Small intestine (tissue), 7 donors: ENCODE results near the gene CCR3. TPM values are rescaled to one million over a fixed set of nuclear protein-coding genes. Genes with fewer than 3 reads are reported as not detected.
A peak's percentile ranks its signal among the peaks of the same experiment; 100 is the strongest.
"Not testable (repeated sequence)": the region's sequence is repeated elsewhere in the genome, so short reads cannot be mapped to it uniquely, and the experiment has no call there.

Source experiments
- DNase-seq, 2 donors: peaks; one replicate each; pipeline versions ENCODE4 v3.0.0 to v3.0.0-alpha.2; 2013
- FAIRE-seq: peaks from 2 replicates; lab custom pipeline; 2012; peaks lifted over from hg19 to GRCh38; lab: Jason Lieb, UNC
- H3K27ac ChIP-seq, 3 donors: one replicate each; pipeline ENCODE4 v1.5.1; 2013; ENCODE audit warnings: low read length in 2 of 3, mild to moderate bottlenecking in 2 of 3, control low read depth in 1 of 3, inconsistent platforms in 1 of 3, low read depth in 1 of 3, moderate library complexity in 1 of 3
- H3K27me3 ChIP-seq, 3 donors: one replicate each; pipeline ENCODE4 v1.6.1; 2013; ENCODE audit warnings: low read length in 3 of 3, inconsistent platforms in 1 of 3; ENCODE audit not compliant: control insufficient read depth in 3 of 3, insufficient read depth in 3 of 3
- H3K36me3 ChIP-seq, 3 donors: one replicate each; pipeline ENCODE4 v1.6.1; 2013; ENCODE audit warnings: low read length in 3 of 3, inconsistent platforms in 1 of 3, low read depth in 1 of 3, mild to moderate bottlenecking in 1 of 3, moderate library complexity in 1 of 3; ENCODE audit not compliant: control insufficient read depth in 3 of 3, insufficient read depth in 2 of 3
- H3K4me1 ChIP-seq, 3 donors: one replicate each; pipeline ENCODE4 v1.6.1; 2013; ENCODE audit warnings: low read length in 2 of 3, inconsistent platforms in 1 of 3, low read depth in 1 of 3, mild to moderate bottlenecking in 1 of 3, moderate library complexity in 1 of 3; ENCODE audit not compliant: control insufficient read depth in 3 of 3, insufficient read depth in 2 of 3
- H3K4me3 ChIP-seq, 3 donors: one replicate each; pipeline ENCODE4 v1.5.1; 2013; ENCODE audit warnings: low read length in 3 of 3, control low read depth in 1 of 3, inconsistent platforms in 1 of 3, low read depth in 1 of 3, mild to moderate bottlenecking in 1 of 3, moderate library complexity in 1 of 3
- H3K9me3 ChIP-seq, 2 donors: one replicate each; pipeline ENCODE4 v1.6.1; 2013; ENCODE audit warnings: low read depth in 1 of 2, low read length in 1 of 2; ENCODE audit not compliant: control insufficient read depth in 2 of 2, insufficient read depth in 1 of 2
- WGBS, 3 donors: extraction: QIAGEN DNeasy Blood & Tissue Kit; methylation state at CpG; one replicate each; pipeline ENCODE4 v1.1.7; 2013; 5-methylcytosine and 5-hydroxymethylcytosine counted together
- polyA plus RNA-seq, 4 donors: library from polyadenylated mRNA; stranded (reverse) in 3 of 4; unstranded in 1 of 4; fragments of 200-250 nt in 3 of 4; fragments of 120-200 nt in 1 of 4; gene quantifications; one replicate each; pipeline versions ENCODE4 v1.2.1 to v1.2.3, GENCODE V29; 2013
- donor health status: healthy with polysubstance abuse.
- donor health status: control.
- donor health status: control.
- donor health status: Bipolar disorder and iron deficiency.
- donor health status: healthy.

The CCR3 gene
- polyA plus RNA-seq, 4 donors, result 0.22 TPM; not detected in 3

DNA sequence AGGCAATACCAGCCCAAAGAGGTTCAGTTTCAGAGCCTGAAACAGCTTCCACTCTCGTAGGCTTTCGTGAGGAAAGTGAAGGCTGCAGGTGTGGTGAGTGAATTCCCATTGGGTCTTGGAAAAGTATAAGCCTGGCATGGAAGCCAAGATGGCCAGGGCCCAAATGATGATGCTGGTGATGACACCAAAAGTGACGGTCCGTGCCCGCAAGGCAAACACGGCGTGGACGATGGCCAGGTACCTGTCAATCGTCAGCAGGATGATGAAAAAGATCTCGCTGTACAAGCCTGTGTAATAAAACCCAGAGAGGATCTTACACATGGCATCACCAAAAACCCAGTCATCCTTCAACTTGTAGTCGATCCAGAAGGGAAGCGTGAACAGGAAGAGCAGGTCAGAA is 38.6 kb upstream of the CCR3 start:
- FAIRE-seq, result no peak
- no peak overlapping the region for H3K4me3 ChIP-seq
- peaks cover 0 to 3% (median 0%) of the 10 kb centered on the region in 3 donors for H3K27me3 ChIP-seq
- no peaks in the 10 kb centered on the region for H3K36me3 ChIP-seq
- H3K4me1 ChIP-seq, result no peaks in the 10 kb centered on the region
- 95 to 96% (median 95%) methylated on average over 12 of the region's 12 CpGs for whole genome bisulfite sequencing, 3 donors
- H3K9me3 ChIP-seq, result no peaks in the 10 kb centered on the region
- DNase-seq, result no peak
- H3K27ac ChIP-seq, result no peak overlapping the region

DNA sequence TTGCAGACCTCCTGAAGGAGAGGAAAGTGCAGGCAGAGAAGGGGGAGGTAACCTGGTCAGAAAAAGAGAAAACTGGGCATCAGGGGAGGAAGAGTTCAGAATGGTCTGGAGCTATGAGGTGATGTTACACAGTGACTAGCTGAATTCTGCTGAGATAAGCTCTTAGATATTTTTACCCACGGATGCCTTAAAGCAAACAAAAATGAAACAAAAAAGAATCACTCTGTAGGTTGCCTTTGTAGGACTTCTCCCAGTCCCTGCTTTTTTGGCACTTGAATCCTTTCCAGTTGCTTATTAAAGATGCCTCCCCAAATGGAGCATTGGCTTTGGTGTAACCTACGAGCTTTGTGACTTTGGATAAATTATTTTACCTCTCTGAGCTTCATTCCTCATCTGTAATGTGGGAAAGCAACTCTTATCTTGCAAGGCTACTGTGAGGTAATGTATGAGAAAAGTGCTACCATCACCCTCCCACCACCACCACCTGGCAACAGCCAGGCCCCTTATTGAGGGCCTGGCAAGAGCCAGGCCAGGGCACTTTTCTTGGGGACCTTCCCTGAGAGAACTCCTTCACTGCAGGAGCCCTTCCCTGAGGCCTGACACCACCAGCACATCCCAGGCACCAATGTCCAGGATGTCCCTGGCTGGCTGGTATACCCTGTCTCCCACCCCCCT is 36.8 kb upstream of the CCR3 start:
- Histone ChIP-seq H3K36me3 (no peaks in the 10 kb centered on the region), H3K27ac (peak overlapping the region in 1 of 3 donors; percentile 15), H3K9me3 (no peaks in the 10 kb centered on the region), H3K4me1 (no peaks in the 10 kb centered on the region), H3K27me3 (peaks cover 0 to 3% (median 0%) of the 10 kb centered on the region in 3 donors), H3K4me3 (no peak overlapping the region)
- no peak for FAIRE-seq
- WGBS, 3 donors, result 52 to 53% (median 53%) methylated on average over 2 of the region's 2 CpGs
- no peak for DNase-seq

DNA sequence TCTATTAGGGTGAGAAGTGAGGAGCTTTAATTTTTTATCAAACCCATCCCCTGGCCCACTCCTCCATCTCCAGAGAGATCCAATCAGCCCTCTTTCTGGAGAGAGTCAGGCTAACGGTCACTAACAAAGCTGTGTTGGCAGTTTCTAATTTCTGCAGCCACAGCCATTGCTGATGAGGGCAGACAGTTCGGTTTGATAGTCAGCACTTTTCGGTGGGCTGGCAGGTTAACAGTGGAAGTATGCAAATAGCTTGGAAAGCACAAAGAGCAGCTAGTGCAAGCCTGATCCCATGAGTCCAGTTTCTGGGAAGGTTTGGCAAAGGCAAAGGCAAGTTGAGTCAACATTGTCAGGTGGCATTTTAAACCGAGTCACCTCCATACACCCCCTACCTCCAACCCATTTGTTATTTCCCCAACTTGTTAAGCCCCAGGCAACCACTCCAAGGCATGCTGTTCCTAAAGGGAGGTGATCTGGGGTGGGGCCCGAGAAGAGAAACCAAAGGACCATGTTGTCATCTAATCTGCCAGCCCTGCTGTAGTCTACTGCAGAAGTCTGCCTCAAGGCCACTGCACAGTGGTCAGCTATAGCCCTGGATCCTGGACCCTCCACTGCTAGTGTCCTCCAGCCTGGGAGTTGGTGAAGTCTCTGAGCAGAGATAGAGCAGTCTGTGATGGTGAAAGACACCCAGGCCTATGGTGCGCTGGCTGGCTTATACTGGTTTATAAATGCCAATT is 35.8 kb upstream of the CCR3 start:
- Histone ChIP-seq H3K4me1 (no peaks in the 10 kb centered on the region), H3K9me3 (no peaks in the 10 kb centered on the region), H3K4me3 (no peak overlapping the region), H3K36me3 (no peaks in the 10 kb centered on the region), H3K27me3 (no peaks in the 10 kb centered on the region), H3K27ac (no peak overlapping the region)
- no peak for DNase-seq
- WGBS, 3 donors, result 76 to 86% (median 78%) methylated on average over 6 of the region's 6 CpGs
- FAIRE-seq, result no peak

DNA sequence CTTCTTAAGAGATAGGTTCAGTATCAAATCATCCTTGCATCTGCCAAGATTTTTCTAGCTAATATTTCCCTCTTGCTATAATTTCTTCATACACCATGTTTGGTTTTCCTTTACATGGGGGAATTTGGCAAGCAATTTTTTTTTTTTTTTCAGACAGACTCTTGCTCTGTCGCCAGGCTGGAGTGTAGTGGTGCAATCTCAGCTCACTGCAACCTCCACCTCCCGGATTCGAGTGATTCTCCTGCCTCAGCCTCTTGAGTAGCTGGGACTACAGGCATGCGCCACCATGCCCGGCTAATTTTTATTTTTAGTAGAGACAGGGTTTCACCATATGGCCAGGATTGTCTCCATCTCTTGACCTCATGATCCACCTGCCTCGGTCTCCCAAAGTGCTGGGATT is 34.7 kb upstream of the CCR3 start:
- Histone ChIP-seq H3K27ac (peak overlapping the region in 1 of 3 donors; percentile 34), H3K4me3 (peak overlapping the region in 1 of 3 donors; percentile 21)
- not testable (repeated sequence) for H3K9me3 ChIP-seq, H3K36me3 ChIP-seq, FAIRE-seq, DNase-seq, H3K4me1 ChIP-seq, H3K27me3 ChIP-seq
- 78 to 95% (median 83%) methylated on average over 6 of the region's 6 CpGs for WGBS, 3 donors

DNA sequence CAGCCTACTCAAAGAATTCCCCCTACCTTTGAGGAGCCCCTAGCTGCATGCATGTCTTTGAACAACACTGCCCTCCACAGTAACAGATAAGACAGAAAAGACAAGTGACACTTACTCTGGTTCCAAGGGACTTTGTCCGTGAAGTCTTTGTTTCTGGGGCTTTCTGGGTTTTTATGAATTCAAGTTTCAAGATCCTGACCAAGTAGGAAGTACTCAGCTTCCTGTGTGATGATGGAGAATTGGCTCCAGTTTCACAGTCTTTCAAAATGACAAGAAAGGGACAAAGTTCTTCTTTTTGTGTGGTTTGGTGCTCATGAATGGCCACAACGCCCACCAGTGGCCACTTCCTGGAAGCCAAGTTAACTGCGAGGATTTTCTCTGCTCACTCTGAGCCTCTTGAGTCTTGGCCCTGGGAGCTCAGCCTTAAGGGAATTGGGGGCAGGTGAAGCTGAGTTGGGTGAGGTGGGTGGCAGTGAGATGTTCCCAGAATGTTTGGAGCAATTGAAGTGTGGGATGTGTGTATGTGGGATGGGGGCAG is 34.0 kb upstream of the CCR3 start, which contains the start of gene CCR1:
CCR1 (minus strand) TSS at position 147 of the 538 bp plus-strand sequence. CDS start 4,000 bp downstream, outside the sequence.
- Histone ChIP-seq H3K9me3 (no peaks in the 10 kb centered on the region), H3K36me3 (no peaks in the 10 kb centered on the region), H3K27ac (peak within 1 kb of the TSS in 1 of 3 donors; percentile 74), H3K4me3 (peak within 1 kb of the TSS in 1 of 3 donors; percentile 21), H3K4me1 (no peaks in the 10 kb centered on the region), H3K27me3 (no peaks in the 10 kb centered on the region)
- DNase-seq, result peak; percentile 35 to 52
- no peak for FAIRE-seq
- 11 to 15% (median 13%) methylated on average over 3 of the region's 3 CpGs for WGBS, 3 donors

DNA sequence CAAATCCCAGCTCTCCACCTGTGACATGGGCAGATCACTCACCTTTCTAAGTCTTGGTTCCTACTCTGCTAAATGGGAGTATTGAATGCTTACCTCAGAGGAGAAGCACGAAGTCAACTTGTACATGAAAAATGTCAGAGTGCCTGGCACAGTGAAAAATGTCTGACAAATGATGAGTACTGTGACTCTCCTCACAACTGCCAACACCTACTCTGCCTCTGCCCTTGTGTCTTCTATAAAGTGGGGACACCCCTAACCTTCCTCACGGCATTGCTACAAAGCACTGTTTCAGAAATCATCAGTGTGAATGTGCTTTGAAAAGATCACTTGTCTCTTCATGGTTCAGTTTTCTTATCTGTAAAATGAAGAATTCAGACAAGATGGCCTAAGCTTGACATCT is 33.2 kb upstream of the CCR3 start:
- 47 to 59% (median 48%) methylated on average over 2 of the region's 2 CpGs for WGBS, 3 donors
- peaks cover 0 to under 1% (median 0%) of the 10 kb centered on the region in 3 donors for H3K27me3 ChIP-seq
- no peak overlapping the region for H3K4me3 ChIP-seq
- H3K4me1 ChIP-seq, result no peaks in the 10 kb centered on the region
- H3K27ac ChIP-seq, result no peak overlapping the region
- no peaks in the 10 kb centered on the region for H3K36me3 ChIP-seq
- DNase-seq (no peak), FAIRE-seq (no peak)
- H3K9me3 ChIP-seq, result no peaks in the 10 kb centered on the region

DNA sequence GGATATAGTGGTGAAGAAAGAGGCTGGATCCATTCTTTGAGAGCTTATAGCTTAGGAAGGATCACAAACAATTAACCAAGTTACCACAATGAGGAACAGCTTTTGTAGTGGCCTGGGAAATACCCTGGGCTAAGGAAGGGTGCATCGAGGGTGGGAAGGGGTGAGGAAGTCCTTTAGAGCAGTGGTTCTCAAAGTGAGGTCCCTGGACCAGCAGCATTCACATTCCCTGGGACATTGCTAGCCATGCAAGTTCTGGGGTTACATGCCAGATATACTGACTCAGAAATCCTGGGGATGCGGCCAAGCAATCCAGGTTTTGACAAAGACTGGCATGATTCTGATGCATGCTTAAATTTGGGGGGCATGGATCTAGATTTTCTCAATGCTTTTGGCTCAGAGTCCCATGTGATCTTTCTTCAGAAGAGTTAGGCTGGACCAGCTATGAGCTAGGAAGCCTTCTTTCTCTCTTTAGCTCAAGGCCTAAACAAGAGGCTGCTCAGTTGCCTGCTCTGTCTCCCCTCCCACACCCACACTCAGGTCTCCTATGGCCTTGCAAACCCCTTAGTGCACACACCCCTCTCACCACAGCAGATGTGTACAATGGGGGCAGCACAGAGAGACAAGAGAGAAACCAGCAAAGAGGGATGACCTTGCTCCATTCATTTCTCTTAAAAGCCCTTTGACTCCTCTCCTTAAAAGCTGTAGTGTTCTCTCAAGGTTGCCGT is 32.4 kb upstream of the CCR3 start:
- H3K36me3 ChIP-seq, result no peaks in the 10 kb centered on the region
- no peaks in the 10 kb centered on the region for H3K9me3 ChIP-seq
- H3K27me3 ChIP-seq, result peaks cover 0 to 5% (median 0%) of the 10 kb centered on the region in 3 donors
- H3K4me1 ChIP-seq, result no peaks in the 10 kb centered on the region
- WGBS, 3 donors, result 77 to 83% (median 82%) methylated on average over 3 of the region's 3 CpGs
- FAIRE-seq, result no peak
- no peak overlapping the region for H3K4me3 ChIP-seq
- no peak for DNase-seq
- H3K27ac ChIP-seq, result peak overlapping the region in 1 of 3 donors; percentile 5

DNA sequence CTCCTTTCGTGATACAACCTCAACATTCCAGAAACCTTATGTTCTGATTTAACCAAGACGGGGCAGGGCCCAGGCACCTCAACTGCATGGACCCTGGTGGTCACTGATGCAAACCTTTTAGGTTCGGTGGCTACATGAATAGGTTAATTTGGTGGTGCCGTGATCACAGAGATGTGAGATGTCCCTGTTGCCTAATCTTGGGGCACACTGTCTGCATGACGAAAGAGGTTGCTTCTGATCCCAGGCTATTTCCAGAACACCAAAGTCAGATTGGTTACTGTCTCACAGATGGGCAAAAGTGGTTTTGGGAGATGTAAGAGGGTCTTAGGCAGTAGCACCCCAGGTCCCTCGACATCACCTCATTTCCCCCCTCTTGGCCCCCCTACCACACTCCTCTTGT is 30.2 kb upstream of the CCR3 start:
- peaks cover 0 to 5% (median 0%) of the 10 kb centered on the region in 3 donors for H3K27me3 ChIP-seq
- DNase-seq (no peak), FAIRE-seq (no peak)
- H3K27ac ChIP-seq, result no peak overlapping the region
- 75 to 83% (median 80%) methylated on average over 6 of the region's 6 CpGs for WGBS, 3 donors
- no peak overlapping the region for H3K4me3 ChIP-seq
- peaks cover 0 to 2% (median 0%) of the 10 kb centered on the region in 3 donors for H3K4me1 ChIP-seq
- no peaks in the 10 kb centered on the region for H3K36me3 ChIP-seq
- no peaks in the 10 kb centered on the region for H3K9me3 ChIP-seq
